Measurements from ENCODE around the gene RFXAP.

RFXAP gene

DNA sequence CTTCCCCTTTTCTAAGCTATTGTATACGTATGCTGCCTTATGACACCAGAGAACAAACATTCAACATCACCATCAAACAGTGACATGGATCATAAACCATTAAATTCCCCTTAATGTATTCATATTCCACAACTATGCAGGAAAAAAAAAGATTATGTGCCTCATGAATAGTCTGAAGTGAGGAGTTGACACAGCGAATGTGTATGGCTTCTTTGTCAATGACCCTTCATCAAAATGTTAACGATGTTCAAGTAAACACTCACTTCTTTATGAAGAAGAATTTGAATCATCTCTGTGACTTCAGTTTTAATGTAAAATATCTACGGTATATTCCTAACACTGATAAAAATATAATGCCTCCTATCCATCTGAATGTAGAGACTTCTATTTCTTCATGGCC, 56.4 kb downstream of the RFXAP start:
- no peak overlapping the region for H3K4me3 ChIP-seq (ENCODE audit: low read depth, low read length)
- DNase-seq (ENCODE audit: low read depth), result no peak

DNA sequence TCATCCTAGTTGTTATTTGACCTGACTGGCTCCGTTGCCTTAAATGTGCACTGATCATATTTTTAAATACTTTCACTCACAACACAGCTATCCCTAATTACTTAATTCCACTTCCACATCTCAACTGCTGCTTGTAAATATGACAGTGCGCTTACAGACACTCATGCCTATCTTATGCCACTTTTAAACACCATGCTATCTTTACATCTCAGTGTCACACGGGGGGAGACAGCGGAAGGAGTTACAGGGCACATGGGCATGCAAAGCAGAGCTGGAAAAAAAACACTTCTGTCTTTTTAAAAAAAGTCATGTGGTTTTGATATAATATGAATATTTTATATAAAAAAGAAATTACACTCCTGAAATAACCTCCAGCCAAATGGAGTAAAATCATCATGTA, 56.9 kb downstream of the RFXAP start:
- H3K4me3 ChIP-seq (ENCODE audit: low read depth, low read length), result no peak overlapping the region
- TF ChIP-seq, protein P1, sequence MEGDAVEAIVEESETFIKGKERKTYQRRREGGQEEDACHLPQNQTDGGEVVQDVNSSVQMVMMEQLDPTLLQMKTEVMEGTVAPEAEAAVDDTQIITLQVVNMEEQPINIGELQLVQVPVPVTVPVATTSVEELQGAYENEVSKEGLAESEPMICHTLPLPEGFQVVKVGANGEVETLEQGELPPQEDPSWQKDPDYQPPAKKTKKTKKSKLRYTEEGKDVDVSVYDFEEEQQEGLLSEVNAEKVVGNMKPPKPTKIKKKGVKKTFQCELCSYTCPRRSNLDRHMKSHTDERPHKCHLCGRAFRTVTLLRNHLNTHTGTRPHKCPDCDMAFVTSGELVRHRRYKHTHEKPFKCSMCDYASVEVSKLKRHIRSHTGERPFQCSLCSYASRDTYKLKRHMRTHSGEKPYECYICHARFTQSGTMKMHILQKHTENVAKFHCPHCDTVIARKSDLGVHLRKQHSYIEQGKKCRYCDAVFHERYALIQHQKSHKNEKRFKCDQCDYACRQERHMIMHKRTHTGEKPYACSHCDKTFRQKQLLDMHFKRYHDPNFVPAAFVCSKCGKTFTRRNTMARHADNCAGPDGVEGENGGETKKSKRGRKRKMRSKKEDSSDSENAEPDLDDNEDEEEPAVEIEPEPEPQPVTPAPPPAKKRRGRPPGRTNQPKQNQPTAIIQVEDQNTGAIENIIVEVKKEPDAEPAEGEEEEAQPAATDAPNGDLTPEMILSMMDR (IDR thresholded peaks at IDR 0.05; ENCODE audit: low read depth, low read length, missing control alignments), result no peak
- no peak for DNase-seq (ENCODE audit: low read depth)

More for the DNA sequence above, 56.4 kb downstream of the RFXAP start:
- TF ChIP-seq, protein P1 (IDR thresholded peaks at IDR 0.05; ENCODE audit: low read depth, low read length, missing control alignments), result no peak

All from GM12864 (cell line).